IPS-15b (cell line): ENCODE data around the gene PLEKHM2.

Experiments
- H3K27me3 ChIP-seq: one replicate; pipeline ENCODE4 v1.6.1; 2013; ENCODE audit warnings: low read length; ENCODE audit not compliant: control insufficient read depth, insufficient read depth
- H3K36me3 ChIP-seq: one replicate; pipeline ENCODE4 v1.6.1; 2013; ENCODE audit warnings: low read length; ENCODE audit not compliant: control insufficient read depth, insufficient read depth
- H3K4me1 ChIP-seq: one replicate; pipeline ENCODE4 v1.6.1; 2013; ENCODE audit warnings: mild to moderate bottlenecking, low read length; ENCODE audit not compliant: control insufficient read depth, insufficient read depth
- H3K4me3 ChIP-seq: one replicate; pipeline ENCODE4 v1.5.1; 2013; ENCODE audit warnings: low read depth, low read length
- H3K9ac ChIP-seq: one replicate; pipeline ENCODE4 v1.6.1; 2013; ENCODE audit warnings: low read depth, mild to moderate bottlenecking, low read length
- H3K9me3 ChIP-seq: one replicate; pipeline ENCODE4 v1.6.1; 2013; ENCODE audit warnings: mild to moderate bottlenecking, low read length; ENCODE audit not compliant: control insufficient read depth, insufficient read depth

The PLEKHM2 gene

DNA sequence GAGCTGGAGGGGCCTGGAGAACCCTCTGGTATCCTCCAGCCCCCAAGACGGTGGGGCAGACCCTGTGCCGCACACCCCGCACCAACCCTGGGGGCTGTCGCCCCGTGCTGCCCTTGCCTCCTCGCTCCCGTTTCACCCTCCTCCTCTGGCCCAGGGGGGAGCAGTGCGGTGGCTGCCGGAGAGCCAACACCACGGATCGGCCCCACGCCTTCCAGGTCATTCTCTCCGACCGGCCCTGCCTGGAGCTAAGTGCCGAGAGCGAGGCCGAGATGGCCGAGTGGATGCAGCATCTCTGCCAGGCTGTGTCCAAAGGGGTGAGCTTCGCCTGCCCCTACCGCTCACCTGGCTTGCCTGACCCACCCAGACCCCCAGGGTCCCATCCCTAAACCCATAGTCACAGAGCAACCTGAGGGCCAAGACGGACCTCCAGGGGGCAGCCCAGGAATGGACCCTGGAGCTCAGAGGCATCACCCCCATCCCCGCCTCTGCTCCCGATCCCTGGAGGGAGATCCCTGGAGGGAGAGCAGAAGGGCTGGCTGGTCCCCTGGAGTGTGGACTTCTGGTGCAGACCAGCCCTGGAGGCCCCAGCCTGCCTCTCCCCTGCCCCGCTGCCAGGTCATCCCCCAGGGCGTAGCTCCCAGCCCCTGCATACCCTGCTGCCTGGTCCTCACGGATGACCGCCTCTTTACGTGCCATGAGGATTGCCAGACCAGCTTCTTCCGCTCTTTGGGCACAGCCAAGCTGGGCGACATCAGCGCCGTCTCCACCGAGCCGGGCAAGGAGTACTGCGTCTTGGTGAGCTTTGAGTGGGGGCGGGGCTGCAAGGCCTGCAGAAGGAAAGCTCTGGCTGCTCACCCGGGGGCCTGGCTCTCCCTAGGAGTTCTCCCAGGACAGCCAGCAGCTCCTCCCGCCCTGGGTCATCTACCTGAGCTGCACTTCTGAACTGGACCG lies 47.9 kb downstream of the PLEKHM2 start:
- no peak overlapping the region for H3K4me3 ChIP-seq
- no peaks in the 10 kb centered on the region for H3K27me3 ChIP-seq
- no peak overlapping the region for H3K9ac ChIP-seq
- H3K9me3 ChIP-seq = no peaks in the 10 kb centered on the region
- peaks cover 47% of the 10 kb centered on the region for H3K36me3 ChIP-seq
- H3K4me1 ChIP-seq = no peaks in the 10 kb centered on the region

- Histone ChIP-seq H3K9ac (no peak overlapping the region), H3K36me3 (peaks cover 40% of the 10 kb centered on the region)
Measured at GRCh38 chr1:15732686-15733081, 48.6 kb downstream of the PLEKHM2 start.

GRCh38 chr1:15733218-15733725 lies 49.2 kb downstream of the PLEKHM2 start:
- Histone ChIP-seq H3K9ac (no peak overlapping the region), H3K9me3 (no peaks in the 10 kb centered on the region), H3K27me3 (no peaks in the 10 kb centered on the region), H3K4me3 (no peak overlapping the region), H3K36me3 (peaks cover 37% of the 10 kb centered on the region), H3K4me1 (no peaks in the 10 kb centered on the region)

More at GRCh38 chr1:15732686-15733081, 48.6 kb downstream of the PLEKHM2 start:
- Histone ChIP-seq H3K9me3 (no peaks in the 10 kb centered on the region), H3K4me3 (no peak overlapping the region), H3K4me1 (no peaks in the 10 kb centered on the region), H3K27me3 (no peaks in the 10 kb centered on the region)

- no peak overlapping the region for H3K4me3 ChIP-seq
- H3K4me1 ChIP-seq = no peaks in the 10 kb centered on the region
- peaks cover 36% of the 10 kb centered on the region for H3K36me3 ChIP-seq
- H3K9me3 ChIP-seq = no peaks in the 10 kb centered on the region
- no peak overlapping the region for H3K9ac ChIP-seq
- H3K27me3 ChIP-seq = no peaks in the 10 kb centered on the region
Measured at GRCh38 chr1:15733726-15734226, 49.7 kb downstream of the PLEKHM2 start.

DNA sequence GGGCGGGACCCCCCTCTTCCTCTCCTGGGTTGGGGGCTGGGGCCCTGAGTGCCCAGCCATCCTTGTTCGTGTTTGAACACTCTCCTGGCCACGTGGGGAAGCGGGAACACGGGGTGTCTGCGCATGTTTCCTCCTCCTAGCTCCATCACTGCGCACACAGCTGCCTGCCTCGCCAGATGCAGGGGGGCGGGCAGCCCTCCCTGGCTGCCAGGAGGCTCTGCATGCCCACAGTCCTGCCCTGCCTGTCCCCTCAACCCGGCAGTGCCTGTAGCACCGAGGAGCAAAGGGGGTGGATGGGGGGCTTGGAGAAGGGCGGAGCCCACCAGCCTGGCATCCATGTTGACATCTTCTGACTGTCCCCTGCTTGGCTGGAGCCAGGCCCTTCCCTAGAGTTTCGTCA lies 50.2 kb downstream of the PLEKHM2 start:
- Histone ChIP-seq H3K36me3 (peaks cover 34% of the 10 kb centered on the region), H3K9me3 (no peaks in the 10 kb centered on the region), H3K9ac (no peak overlapping the region), H3K27me3 (no peaks in the 10 kb centered on the region), H3K4me3 (no peak overlapping the region), H3K4me1 (no peaks in the 10 kb centered on the region)

DNA sequence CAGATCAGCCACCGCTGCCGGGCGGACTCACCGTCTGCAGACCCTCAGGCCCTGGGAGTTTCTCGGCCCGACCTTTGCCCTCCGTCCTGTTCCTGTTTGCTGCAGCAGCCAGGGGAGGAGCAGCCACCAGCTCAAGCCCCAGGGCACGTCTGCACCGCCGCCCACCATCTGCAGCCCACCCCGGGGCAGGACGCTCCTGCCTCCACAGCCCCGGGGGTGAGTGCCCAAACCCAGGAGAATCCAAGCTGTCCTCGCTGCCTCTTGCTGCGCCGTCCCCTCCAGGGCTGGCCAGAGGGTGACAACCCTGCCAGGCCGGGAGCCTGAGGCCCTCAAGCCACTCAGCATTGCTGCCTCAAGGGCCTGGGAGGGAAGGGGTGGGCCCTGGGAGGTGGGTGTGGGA lies 50.8 kb downstream of the PLEKHM2 start:
- no peaks in the 10 kb centered on the region for H3K9me3 ChIP-seq
- no peaks in the 10 kb centered on the region for H3K4me1 ChIP-seq
- no peak overlapping the region for H3K4me3 ChIP-seq
- peaks cover 36% of the 10 kb centered on the region for H3K36me3 ChIP-seq
- H3K9ac ChIP-seq = no peak overlapping the region
- H3K27me3 ChIP-seq = no peaks in the 10 kb centered on the region

GRCh38 chr1:15735304-15736037 lies 51.4 kb downstream of the PLEKHM2 start:
- H3K4me3 ChIP-seq = no peak overlapping the region
- H3K4me1 ChIP-seq = no peaks in the 10 kb centered on the region
- no peak overlapping the region for H3K9ac ChIP-seq
- no peaks in the 10 kb centered on the region for H3K27me3 ChIP-seq
- peaks cover 34% of the 10 kb centered on the region for H3K36me3 ChIP-seq
- no peaks in the 10 kb centered on the region for H3K9me3 ChIP-seq

DNA sequence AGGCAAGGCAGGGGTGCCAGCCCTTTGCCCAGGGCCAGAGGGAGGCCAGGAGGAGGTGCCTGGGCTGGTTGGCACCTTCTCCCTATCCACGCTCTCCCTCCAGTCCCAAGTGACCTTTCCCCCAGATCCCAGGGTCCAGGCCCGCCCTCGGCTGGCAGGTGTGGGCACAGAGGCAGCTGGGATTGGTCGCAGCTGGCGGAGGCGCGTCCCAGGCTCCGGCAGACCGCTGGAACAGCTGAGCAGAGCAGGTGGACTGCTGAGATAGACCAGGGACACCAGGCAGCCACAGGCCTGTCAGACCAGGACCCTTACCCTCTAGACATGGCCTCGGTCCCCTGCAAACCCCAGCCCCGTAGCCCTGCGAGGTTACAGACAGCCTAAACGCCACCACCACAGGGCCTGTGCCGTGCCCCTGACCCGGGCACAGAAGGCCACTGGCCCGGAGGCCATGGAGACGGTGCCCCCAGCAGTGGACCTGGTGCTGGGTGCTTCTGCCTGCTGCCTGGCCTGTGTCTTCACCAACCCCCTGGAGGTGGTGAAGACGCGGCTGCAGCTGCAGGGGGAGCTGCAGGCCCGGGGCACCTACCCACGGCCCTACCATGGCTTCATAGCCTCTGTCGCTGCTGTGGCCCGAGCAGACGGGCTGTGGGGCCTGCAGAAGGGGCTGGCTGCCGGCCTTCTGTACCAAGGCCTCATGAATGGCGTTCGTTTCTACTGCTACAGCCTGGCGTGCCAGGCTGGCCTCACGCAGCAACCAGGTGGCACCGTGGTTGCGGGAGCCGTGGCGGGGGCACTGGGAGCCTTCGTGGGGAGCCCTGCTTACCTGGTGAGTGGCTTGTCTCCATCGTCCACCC lies 52.1 kb downstream of the PLEKHM2 start, which contains the start of gene SLC25A34:
Gene SLC25A34 (plus strand): TSS at position 221 of the 854 bp plus-strand sequence. CDS start 228 bp downstream, at position 449.
- Histone ChIP-seq H3K9me3 (no peaks in the 10 kb centered on the region), H3K4me3 (no peak within 1 kb of the TSS), H3K27me3 (no peaks in the 10 kb centered on the region), H3K4me1 (no peaks in the 10 kb centered on the region), H3K9ac (no peak within 1 kb of the TSS), H3K36me3 (peaks cover 26% of the 10 kb centered on the region)

- H3K4me3 ChIP-seq = no peak overlapping the region
- no peaks in the 10 kb centered on the region for H3K4me1 ChIP-seq
- H3K27me3 ChIP-seq = no peaks in the 10 kb centered on the region
- H3K9ac ChIP-seq = no peak overlapping the region
- H3K9me3 ChIP-seq = no peaks in the 10 kb centered on the region
- H3K36me3 ChIP-seq = peaks cover 21% of the 10 kb centered on the region
Measured at GRCh38 chr1:15736892-15737261, 52.8 kb downstream of the PLEKHM2 start.

DNA sequence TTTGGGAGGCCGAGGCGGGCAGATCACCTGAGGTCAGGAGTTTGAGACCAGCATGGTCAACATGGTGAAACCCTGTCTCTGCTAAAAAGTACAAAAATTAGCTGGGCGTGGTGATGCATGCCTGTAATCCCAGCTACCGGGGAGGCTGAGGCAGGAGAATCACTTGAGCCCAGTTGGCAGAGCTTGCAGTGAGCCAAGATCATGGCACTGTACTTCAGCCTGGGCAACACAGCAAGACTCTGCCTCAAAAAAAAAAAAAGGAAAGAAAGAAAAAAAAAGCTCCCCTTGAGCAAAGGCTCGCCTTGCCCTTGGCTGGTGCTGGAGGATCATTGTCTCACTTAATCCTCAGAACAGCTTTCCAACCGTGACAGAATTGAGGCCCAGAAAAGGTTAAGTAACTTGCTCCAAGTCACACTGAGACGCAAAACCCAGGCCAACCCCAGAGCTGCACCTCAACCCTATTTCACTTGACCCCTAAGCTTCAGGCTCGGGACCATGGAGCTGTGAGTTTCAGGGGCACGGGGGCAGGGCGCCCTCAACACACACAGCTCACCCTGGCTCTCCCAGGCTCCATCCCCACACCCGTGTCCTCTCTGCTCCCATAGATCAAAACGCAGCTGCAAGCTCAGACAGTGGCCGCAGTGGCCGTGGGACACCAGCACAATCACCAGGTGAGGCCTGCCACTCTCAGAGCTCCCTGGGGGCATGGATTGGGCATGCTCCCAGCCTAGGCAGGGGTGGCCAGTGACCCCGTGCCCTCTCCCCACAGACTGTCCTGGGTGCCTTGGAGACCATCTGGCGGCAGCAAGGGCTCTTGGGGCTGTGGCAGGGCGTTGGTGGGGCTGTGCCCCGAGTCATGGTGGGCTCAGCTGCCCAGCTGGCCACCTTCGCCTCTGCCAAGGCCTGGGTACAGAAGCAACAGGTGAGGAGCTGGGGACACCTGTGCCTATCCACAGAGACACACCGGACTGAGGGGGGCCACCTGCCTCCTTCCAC lies 53.5 kb downstream of the PLEKHM2 start:
- no peaks in the 10 kb centered on the region for H3K9me3 ChIP-seq
- no peaks in the 10 kb centered on the region for H3K4me1 ChIP-seq
- H3K36me3 ChIP-seq = peaks cover 15% of the 10 kb centered on the region
- H3K9ac ChIP-seq = no peak overlapping the region
- no peaks in the 10 kb centered on the region for H3K27me3 ChIP-seq
- H3K4me3 ChIP-seq = no peak overlapping the region
